GM21576 (cell line): ENCODE data around the gene ARHGAP29.

ENCODE experiments used
- ATAC-seq: cut with Tn5 transposase; IDR thresholded peaks from one replicate; pipeline ENCODE4 v1.9.1; 2021; ENCODE audit warnings: mild to moderate bottlenecking, moderate library complexity; ENCODE audit not compliant: unreplicated experiment

Gene ARHGAP29

GRCh38 chr1:94125551-94126514 lies 111.6 kb downstream of the ARHGAP29 start:
- ATAC-seq = no peak

- ATAC-seq = no peak
Observed at GRCh38 chr1:94124538-94124937, 112.8 kb downstream of the ARHGAP29 start.

DNA sequence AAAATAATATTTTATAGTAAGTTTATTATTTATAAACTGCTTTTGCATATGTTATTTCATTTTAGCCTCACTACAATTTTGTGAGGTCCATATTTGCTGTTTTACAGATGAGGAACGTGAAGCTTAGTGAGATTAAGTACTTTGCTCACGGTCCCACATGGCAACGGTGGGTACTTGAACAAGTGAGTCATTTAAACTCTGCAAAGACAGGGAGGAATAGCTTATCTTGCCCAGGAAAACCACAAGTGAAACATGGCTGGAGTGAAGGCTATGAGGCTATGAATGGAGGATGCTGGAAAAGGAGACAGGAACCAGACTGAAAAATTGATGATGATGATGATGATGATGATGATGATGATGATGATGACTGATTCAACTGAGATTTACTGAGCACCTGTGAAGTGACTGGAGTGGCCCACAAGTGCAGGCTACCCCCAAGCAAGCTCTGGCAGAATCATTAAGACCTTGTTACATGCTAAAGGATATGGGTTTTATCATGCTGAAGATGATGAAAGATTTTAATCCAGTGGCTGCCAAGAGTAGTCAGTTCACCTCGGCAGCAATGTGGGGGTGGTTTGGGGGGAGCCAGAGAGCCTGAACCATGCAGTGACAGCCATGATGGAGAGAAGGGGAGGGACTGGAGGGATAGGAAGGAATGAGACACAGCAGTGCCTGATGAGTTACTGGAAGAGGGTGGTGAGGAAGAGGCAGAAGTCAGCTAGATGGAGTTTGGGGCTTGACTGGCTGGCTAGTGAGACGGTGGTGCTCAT lies 115.0 kb downstream of the ARHGAP29 start:
- no peak for ATAC-seq
